HepG2 (cell line): ENCODE measurements around the gene SPOPL. TPM values are rescaled to one million over a fixed set of nuclear protein-coding genes. Genes with fewer than 3 reads are reported as not detected.

Experiments used
- ATAC-seq: fragments of 200-7000 bp; cut with Tn5 transposase; 3 replicates; pipeline ENCODE4 v1.9.1; 2020; ENCODE audit warnings: mild to moderate bottlenecking, moderate library complexity
- BruUV-seq: library from RNA; stranded (reverse); fragments of 400-500 nt; replicated peaks from 2 replicates; lab custom pipeline; 2021; lab: Mats Ljungman, UMichigan
- CTCF ChIA-PET: fragments of 300-600 bp; formaldehyde crosslinking; extraction: SDS; loops from one replicate; lab custom pipeline; 2021; ENCODE audit warnings: low total read pairs, inconsistent platforms, low intra/inter-chr PET ratio; lab: Yijun Ruan, JAX
- POLR2A ChIA-PET: fragments of 350-600 bp; sonication (Branson Sonifier 250); formaldehyde crosslinking; loops from one replicate; lab custom pipeline; 2020; ENCODE audit warnings: antibody characterized with exemption, inconsistent platforms; lab: Yijun Ruan, JAX
- DNase-seq: peaks from one replicate; pipeline ENCODE4 v3.0.0-alpha.2; 2015; ENCODE audit warnings: low spot score
- FAIRE-seq: peaks from 3 replicates; lab custom pipeline; 2011; peaks lifted over from hg19 to GRCh38; lab: Jason Lieb, UNC
- H2AFZ ChIP-seq: one replicate; pipeline ENCODE4 v1.6.1; 2011; ENCODE audit warnings: low read length, inconsistent platforms
- H3K27ac ChIP-seq: fragments of 300-600 bp; 3 replicates; pipeline ENCODE4 v1.8.0; 2011; ENCODE audit warnings: mixed run types, mild to moderate bottlenecking, mixed read lengths, low read length, inconsistent platforms; ENCODE audit not compliant: insufficient read depth; ENCODE audit errors: extremely low read length
- H3K27me3 ChIP-seq, 2 experiments: fragments of 200-600 bp in 1 of 2; 2 replicates in 1 of 2; 3 replicates in 1 of 2; pipeline versions ENCODE4 v1.6.0 to v1.8.0; 2011; ENCODE audit warnings: low read length in 2 of 2, mild to moderate bottlenecking in 2 of 2, moderate library complexity in 2 of 2, inconsistent platforms in 1 of 2; ENCODE audit not compliant: insufficient read depth in 2 of 2, control insufficient read depth in 1 of 2
- H3K36me3 ChIP-seq, 2 experiments: fragments of 200-600 bp in 1 of 2; replicated peaks in 1 of 2; 2 replicates in 1 of 2; 3 replicates in 1 of 2; pipeline versions ENCODE4 v1.5.1 to v1.8.0; 2011; ENCODE audit warnings: low read length in 2 of 2, inconsistent platforms in 1 of 2; ENCODE audit not compliant: insufficient read depth in 2 of 2, control insufficient read depth in 1 of 2
- H3K4me1 ChIP-seq: 2 replicates; pipeline ENCODE4 v1.5.1; 2012; ENCODE audit warnings: low read length, inconsistent platforms; ENCODE audit not compliant: insufficient read depth
- H3K4me2 ChIP-seq: 2 replicates; pipeline ENCODE4 v1.6.0; 2011; ENCODE audit warnings: low read depth, low read length, inconsistent platforms
- H3K4me3 ChIP-seq, 3 experiments: fragments of 200-600 bp in 1 of 3; sonication (generic), shearing (Covaris generic) in 1 of 3; replicated peaks in 1 of 3; 2 replicates each; pipeline ENCODE4 v1.5.1; 2011 to 2016; ENCODE audit warnings: low read length in 3 of 3, inconsistent platforms in 2 of 3, low read depth in 2 of 3, mild to moderate bottlenecking in 2 of 3, control low read depth in 1 of 3, mixed read lengths in 1 of 3; ENCODE audit not compliant: insufficient read depth in 1 of 3
- H3K79me2 ChIP-seq: one replicate; pipeline ENCODE4 v1.6.1; 2011; ENCODE audit warnings: low read length, inconsistent platforms; ENCODE audit not compliant: insufficient read depth
- H3K9ac ChIP-seq: 2 replicates; pipeline ENCODE4 v1.6.0; 2011; ENCODE audit warnings: mild to moderate bottlenecking, low read depth, low read length, inconsistent platforms; ENCODE audit not compliant: insufficient read depth
- H3K9me3 ChIP-seq: 2 replicates; pipeline ENCODE4 v1.5.1; 2012; ENCODE audit warnings: mild to moderate bottlenecking, low read length
- H4K20me1 ChIP-seq: 2 replicates; pipeline ENCODE4 v1.6.0; 2011; ENCODE audit warnings: inconsistent platforms, mild to moderate bottlenecking, low read length, moderate library complexity; ENCODE audit not compliant: insufficient read depth
- HNF4G ChIP-seq, 2 experiments: sonication (generic) in 1 of 2; formaldehyde crosslinking in 1 of 2; IDR thresholded peaks; 2 replicates each; pipeline versions ENCODE4 v1.4.0 to v1.6.1; 2011 to 2020; ENCODE audit warnings: borderline replicate concordance in 2 of 2, low read depth in 2 of 2, mild to moderate bottlenecking in 2 of 2, low read length in 1 of 2, missing genetic modification reagents in 1 of 2, moderate library complexity in 1 of 2
- RFX3 ChIP-seq: IDR thresholded peaks from 2 replicates; pipeline ENCODE4 v1.6.1; 2016; ENCODE audit warnings: missing biosample characterization, missing genetic modification reagents
- SMAD9 ChIP-seq: sonication (generic); formaldehyde crosslinking; IDR thresholded peaks from 2 replicates; pipeline ENCODE4 v1.5.1; 2020; ENCODE audit warnings: mild to moderate bottlenecking, missing genetic modification reagents
- YEATS4 ChIP-seq: sonication (generic); formaldehyde crosslinking; IDR thresholded peaks from 2 replicates; pipeline ENCODE4 v1.4.0; 2020; ENCODE audit warnings: missing genetic modification reagents, borderline replicate concordance
- WGBS: methylation state at CpG from one replicate; pipeline ENCODE4 v1.1.6; 2017; ENCODE audit warnings: low lambda C conversion rate; 5-methylcytosine and 5-hydroxymethylcytosine counted together
- in situ Hi-C: cut with HindIII; loops from 2 replicates; pipeline ENCODE4 v1.10.0; 2017; ENCODE audit warnings: low pct_unique_long_range_greater_than_20kb; ENCODE audit not compliant: extremely low pct_ligation_motif_present
- intact Hi-C: fragments of 100-400 bp; cut with micrococcal nuclease; formaldehyde crosslinking; loops from one replicate; pipeline ENCODE4 v1.10.0; 2022; ENCODE audit not compliant: unreplicated experiment
- polyA plus RNA-seq, 8 experiments: library from polyadenylated mRNA; depleted of rRNA in 3 of 8; stranded (reverse) in 7 of 8; unstranded in 1 of 8; fragments of >200 nt; fragmentation: Illumina TruSeq in 4 of 8; extraction: Trizol in 4 of 8; gene quantifications; 2 replicates each; pipeline versions ENCODE4 v1.2.1 to v1.2.3, GENCODE V29; 2011 to 2016; ENCODE audit warnings: low read depth in 4 of 8, missing spikeins in 1 of 8, mixed read lengths in 1 of 8; ENCODE audit not compliant: insufficient read depth in 1 of 8
- total RNA-seq, 5 experiments: library from RNA; depleted of rRNA; stranded (reverse); fragments of >200 nt; fragmentation: Illumina TruSeq; extraction: Trizol; gene quantifications; 2 replicates each; pipeline ENCODE4 v1.2.3, GENCODE V29; 2016; ENCODE audit warnings: low read depth in 1 of 5
- TF ChIP-seq, protein P1 (sequence below): sonication (generic); formaldehyde crosslinking; IDR thresholded peaks from 2 replicates; pipeline ENCODE4 v1.5.1; 2020; ENCODE audit warnings: missing genetic modification reagents, mild to moderate bottlenecking, borderline replicate concordance

SPOPL gene
- total and polyA plus RNA-seq, 2 of the 13 experiments (the other 11 are each of a cell fraction or from before 2014, with no cell fraction given), result 12.6 to 51.6 TPM

DNA sequence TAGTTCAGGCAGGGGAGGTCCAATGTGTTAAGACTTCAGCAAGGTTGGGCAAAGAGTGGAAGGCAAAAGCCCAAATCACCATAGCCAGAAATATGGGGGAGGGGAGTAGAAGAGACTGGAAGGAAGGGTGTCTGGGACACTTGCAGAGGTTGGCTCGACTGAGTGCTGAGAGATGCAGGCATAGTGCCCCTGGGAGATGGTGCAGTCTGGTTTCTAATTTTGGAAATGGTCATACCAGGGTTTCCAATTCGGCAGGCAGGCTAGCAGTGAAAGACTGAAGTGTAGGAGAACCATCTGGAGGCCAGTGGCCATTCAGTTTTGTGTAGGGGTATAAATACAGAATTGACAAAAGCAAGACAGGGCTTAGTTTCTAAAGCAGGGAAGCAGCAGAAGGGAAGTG is 6.2 kb upstream of the SPOPL start:
- no peak for ATAC-seq
- POLR2A ChIA-PET, result interaction anchor here (0.9 to 1.2 kb wide), 5 partner anchors 19 to 552 kb away, joined by 3 to 5 read pairs (median 4); partner anchors contain the start of gene HNMT

More for the DNA sequence above, 6.2 kb upstream of the SPOPL start:
- H3K4me2 ChIP-seq, result no peak overlapping the region
- no peaks in the 10 kb centered on the region for H3K9me3 ChIP-seq
- in situ Hi-C loops, result no loop called here
- H3K4me3 ChIP-seq, result no peak overlapping the region
- H3K79me2 ChIP-seq, result peaks cover 7% of the 10 kb centered on the region
- WGBS, result 92% methylated on average over 2 of the region's 2 CpGs
- TF ChIP-seq SMAD9 (0 out of 2 replicates have a peak, but pooled peaks have one; percentile 39), HNF4G (IDR thresholded peaks at IDR 0.05; ENCODE audit: borderline replicate concordance, low read depth, low read length) (no peak), HNF4G (CRISPR knock-in tag; IDR thresholded peaks at IDR 0.05; ENCODE audit: borderline replicate concordance, low read depth) (no peak), RFX3 (CRISPR knock-in tag) (no peak), YEATS4 (no peak)
- TF ChIP-seq, protein P1, sequence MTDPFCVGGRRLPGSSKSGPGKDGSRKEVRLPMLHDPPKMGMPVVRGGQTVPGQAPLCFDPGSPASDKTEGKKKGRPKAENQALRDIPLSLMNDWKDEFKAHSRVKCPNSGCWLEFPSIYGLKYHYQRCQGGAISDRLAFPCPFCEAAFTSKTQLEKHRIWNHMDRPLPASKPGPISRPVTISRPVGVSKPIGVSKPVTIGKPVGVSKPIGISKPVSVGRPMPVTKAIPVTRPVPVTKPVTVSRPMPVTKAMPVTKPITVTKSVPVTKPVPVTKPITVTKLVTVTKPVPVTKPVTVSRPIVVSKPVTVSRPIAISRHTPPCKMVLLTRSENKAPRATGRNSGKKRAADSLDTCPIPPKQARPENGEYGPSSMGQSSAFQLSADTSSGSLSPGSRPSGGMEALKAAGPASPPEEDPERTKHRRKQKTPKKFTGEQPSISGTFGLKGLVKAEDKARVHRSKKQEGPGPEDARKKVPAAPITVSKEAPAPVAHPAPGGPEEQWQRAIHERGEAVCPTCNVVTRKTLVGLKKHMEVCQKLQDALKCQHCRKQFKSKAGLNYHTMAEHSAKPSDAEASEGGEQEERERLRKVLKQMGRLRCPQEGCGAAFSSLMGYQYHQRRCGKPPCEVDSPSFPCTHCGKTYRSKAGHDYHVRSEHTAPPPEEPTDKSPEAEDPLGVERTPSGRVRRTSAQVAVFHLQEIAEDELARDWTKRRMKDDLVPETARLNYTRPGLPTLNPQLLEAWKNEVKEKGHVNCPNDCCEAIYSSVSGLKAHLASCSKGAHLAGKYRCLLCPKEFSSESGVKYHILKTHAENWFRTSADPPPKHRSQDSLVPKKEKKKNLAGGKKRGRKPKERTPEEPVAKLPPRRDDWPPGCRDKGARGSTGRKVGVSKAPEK (CRISPR knock-in tag), result peak; percentile 34; the same call in 1 of the 2 replicates
- H3K9ac ChIP-seq, result no peak overlapping the region
- H3K27me3 ChIP-seq, result no peaks in the 10 kb centered on the region
- CTCF ChIA-PET, result no interaction called here
- intact Hi-C loops, result no loop called here
- H3K36me3 ChIP-seq, result no peaks in the 10 kb centered on the region; a peak in 1 of 5 replicates
- no peaks in the 10 kb centered on the region for H4K20me1 ChIP-seq
- FAIRE-seq (no peak), DNase-seq (no peak)
- H3K4me1 ChIP-seq, result peaks cover 83% of the 10 kb centered on the region
- H2AFZ ChIP-seq, result no peak overlapping the region
- peak overlapping the region; percentile 48 for H3K27ac ChIP-seq
- no TSS peak for BruUV-seq
